CD4-positive, alpha-beta T cell treated with Interferon gamma for 1 hour (primary cell): Measurements from ENCODE around the gene UBR4.
"Not testable (repeated sequence)": the region's sequence is repeated elsewhere in the genome, so short reads cannot be mapped to it uniquely, and the experiment has no call there.

Source experiments
- DNase-seq: peaks from one replicate; pipeline ENCODE4 v3.0.0-alpha.2; 2020

Gene UBR4

GRCh38 chr1:19187852-19188251 lies 22.2 kb downstream of the UBR4 start:
- no peak for DNase-seq

GRCh38 chr1:19186001-19186400 lies 24.1 kb downstream of the UBR4 start:
- DNase-seq = no peak

- DNase-seq = no peak
Observed at GRCh38 chr1:19182223-19182622, 27.8 kb downstream of the UBR4 start.

GRCh38 chr1:19180265-19180657 lies 29.8 kb downstream of the UBR4 start:
- not testable (repeated sequence) for DNase-seq

- DNase-seq = peak; percentile 19
Observed at GRCh38 chr1:19179597-19180264, 30.3 kb downstream of the UBR4 start.

GRCh38 chr1:19178734-19179398 lies 31.2 kb downstream of the UBR4 start:
- DNase-seq = no peak

- DNase-seq = no peak
Observed at GRCh38 chr1:19177811-19178210, 32.3 kb downstream of the UBR4 start.

GRCh38 chr1:19169642-19170041 lies 40.4 kb downstream of the UBR4 start:
- no peak for DNase-seq

- no peak for DNase-seq
Observed at GRCh38 chr1:19167140-19167539, 42.9 kb downstream of the UBR4 start.

- no peak for DNase-seq
Observed at GRCh38 chr1:19166066-19166465, 44.0 kb downstream of the UBR4 start.

- DNase-seq = no peak
Observed at GRCh38 chr1:19165501-19165900, 44.6 kb downstream of the UBR4 start.

GRCh38 chr1:19164274-19165015 lies 45.6 kb downstream of the UBR4 start:
- DNase-seq = no peak

- no peak for DNase-seq
Observed at GRCh38 chr1:19163261-19163660, 46.8 kb downstream of the UBR4 start.

- DNase-seq = no peak
Observed at GRCh38 chr1:19160831-19161230, 49.2 kb downstream of the UBR4 start.

GRCh38 chr1:19157653-19158052 lies 52.4 kb downstream of the UBR4 start:
- no peak for DNase-seq

- DNase-seq = no peak
Observed at GRCh38 chr1:19156676-19157075, 53.4 kb downstream of the UBR4 start.

- no peak for DNase-seq
Observed at GRCh38 chr1:19154876-19155275, 55.2 kb downstream of the UBR4 start.

GRCh38 chr1:19153169-19153568 lies 56.9 kb downstream of the UBR4 start:
- DNase-seq = no peak

GRCh38 chr1:19151537-19151936 lies 58.5 kb downstream of the UBR4 start:
- DNase-seq = no peak

- DNase-seq = no peak
Observed at GRCh38 chr1:19149736-19150135, 60.3 kb downstream of the UBR4 start.

- no peak for DNase-seq
Observed at GRCh38 chr1:19140465-19140864, 69.6 kb downstream of the UBR4 start.

- no peak for DNase-seq
Observed at GRCh38 chr1:19139711-19140110, 70.4 kb downstream of the UBR4 start.

- DNase-seq = no peak
Observed at GRCh38 chr1:19138958-19139581, 71.0 kb downstream of the UBR4 start.

- DNase-seq = no peak
Observed at GRCh38 chr1:19138331-19138730, 71.7 kb downstream of the UBR4 start.
